Activated CD4-positive, CD25-positive, alpha-beta regulatory T cell (primary cell): ENCODE data around the gene SAG.

Source experiments
- DNase-seq, 4 experiments: peaks; one replicate each; lab custom pipeline; 2025; lab: John Stamatoyannopoulos, UW

Gene SAG

GRCh38 chr2:233307565-233307964 lies at the start of gene SAG:
Gene SAG (plus strand): TSS chr2:233307816. CDS start chr2:233309190, 1,374 bp downstream.
- DNase-seq, result no peak

- no peak for DNase-seq
These were observed 49.4 kb upstream of the SAG start for GRCh38 chr2:233258211-233258610.

GRCh38 chr2:233259730-233260129 lies 47.9 kb upstream of the SAG start:
- DNase-seq, result no peak

- DNase-seq, result no peak
These were observed 47.0 kb upstream of the SAG start for GRCh38 chr2:233260661-233261060.

- no peak for DNase-seq
These were observed 45.6 kb upstream of the SAG start for GRCh38 chr2:233261819-233262555.

- DNase-seq, result no peak
These were observed 45.1 kb upstream of the SAG start for GRCh38 chr2:233262562-233262961.

- DNase-seq, result no peak
These were observed 44.5 kb upstream of the SAG start for GRCh38 chr2:233263045-233263570.

- DNase-seq, result no peak
These were observed 42.9 kb upstream of the SAG start for GRCh38 chr2:233264667-233265066.

GRCh38 chr2:233265899-233266431 lies 41.7 kb upstream of the SAG start:
- no peak for DNase-seq

- no peak for DNase-seq
These were observed 41.1 kb upstream of the SAG start for GRCh38 chr2:233266481-233266880.

GRCh38 chr2:233267516-233268245 lies 39.9 kb upstream of the SAG start:
- DNase-seq, result peak; percentile 5 to 65 (median 34)

GRCh38 chr2:233270366-233270765 lies 37.2 kb upstream of the SAG start:
- no peak for DNase-seq

GRCh38 chr2:233270951-233271350 lies 36.7 kb upstream of the SAG start:
- no peak for DNase-seq

GRCh38 chr2:233271693-233272092 lies 35.9 kb upstream of the SAG start:
- no peak for DNase-seq

GRCh38 chr2:233273120-233273519 lies 34.5 kb upstream of the SAG start:
- no peak for DNase-seq

- DNase-seq, result no peak
These were observed 32.4 kb upstream of the SAG start for GRCh38 chr2:233275223-233275622.

GRCh38 chr2:233278921-233279320 lies 28.7 kb upstream of the SAG start:
- DNase-seq, result no peak

GRCh38 chr2:233280114-233280693 lies 27.4 kb upstream of the SAG start:
- no peak for DNase-seq

- DNase-seq, result no peak
These were observed 26.1 kb upstream of the SAG start for GRCh38 chr2:233281553-233281952.

- no peak for DNase-seq
These were observed 25.5 kb upstream of the SAG start for GRCh38 chr2:233281992-233282603.

GRCh38 chr2:233285921-233286320 lies 21.7 kb upstream of the SAG start:
- no peak for DNase-seq

GRCh38 chr2:233287871-233288270 lies 19.7 kb upstream of the SAG start:
- DNase-seq, result no peak
